Naive thymus-derived CD8-positive, alpha-beta T cell (primary cell): ENCODE results near the gene SKAP2. TPM values are rescaled to one million over a fixed set of nuclear protein-coding genes. Genes with fewer than 3 reads are reported as not detected.

Source experiments
- ATAC-seq, 2 donors: fragments of 150-1000 bp; cut with Tn5 transposase in 1 of 2; sonication (Bioruptor Pico), chemical (Tn5 transposase) in 1 of 2; 1 replicate in 1 of 2; 2 replicates in 1 of 2; pipeline ENCODE4 v1.10.0; 2021; ENCODE audit warnings: mild to moderate bottlenecking in 2 of 2, moderate library complexity in 2 of 2
- POLR2A ChIA-PET: fragments of 350-600 bp; sonication (Branson Sonifier 250); formaldehyde crosslinking; loops from one replicate; lab custom pipeline; 2021; ENCODE audit warnings: antibody characterized with exemption; lab: Charles Lee
- DNase-seq, 10 donors: peaks; one replicate each; pipeline versions ENCODE4 v3.0.0 to v3.0.0-alpha.2; 2020 to 2022
- H3K27ac Mint-ChIP-seq, 10 donors: one replicate each; pipeline ENCODE4 v1.8.0; 2020 to 2022; ENCODE audit warnings: mild to moderate bottlenecking in 10 of 10, mixed read lengths in 10 of 10, moderate library complexity in 4 of 10, inconsistent platforms in 1 of 10
- H3K27me3 Mint-ChIP-seq, 5 donors: one replicate each; pipeline ENCODE4 v1.8.0; 2021 to 2022; ENCODE audit warnings: mixed read lengths in 5 of 5
- H3K36me3 Mint-ChIP-seq, 3 donors: one replicate each; pipeline ENCODE4 v1.8.0; 2020 to 2022; ENCODE audit warnings: mixed read lengths in 3 of 3, mild to moderate bottlenecking in 2 of 3, inconsistent platforms in 1 of 3
- H3K4me1 Mint-ChIP-seq, 4 donors: one replicate each; pipeline ENCODE4 v1.8.0; 2021 to 2022; ENCODE audit warnings: mixed read lengths in 4 of 4
- H3K4me3 Mint-ChIP-seq, 10 donors: one replicate each; pipeline ENCODE4 v1.8.0; 2020 to 2022; ENCODE audit warnings: mild to moderate bottlenecking in 10 of 10, mixed read lengths in 10 of 10, moderate library complexity in 6 of 10, inconsistent platforms in 1 of 10
- H3K9me3 Mint-ChIP-seq, 9 donors: one replicate each; pipeline ENCODE4 v1.8.0; 2020 to 2022; ENCODE audit warnings: mixed read lengths in 9 of 9, mild to moderate bottlenecking in 3 of 9, inconsistent platforms in 1 of 9, moderate library complexity in 1 of 9
- polyA plus RNA-seq, 3 donors: library from polyadenylated mRNA; unstranded; fragments of 300-500 nt; fragmentation: Illumina TruSeq; gene quantifications; one replicate each; pipeline ENCODE4 v1.2.3, GENCODE V29; 2021
- total RNA-seq, 8 experiments: library from RNA in 2 of 8; stranded (reverse) in 2 of 8; gene quantifications; one replicate each; pipeline ENCODE4 v1.2.3 and lab custom pipeline; 2021 to 2026

Gene SKAP2
- total and polyA plus RNA-seq, 5 experiments from 2014 or later, result 4.2 to 27.6 (median 7.5) TPM

GRCh38 chr7:26620352-26620751, 244.0 kb downstream of the SKAP2 start:
- POLR2A ChIA-PET, result no interaction called here
- ATAC-seq (no peak), DNase-seq (no peak)
- Mint-ChIP-seq H3K27me3 (peaks cover 0 to 2% (median 0%) of the 10 kb centered on the region in 5 donors), H3K9me3 (no peaks in the 10 kb centered on the region), H3K36me3 (no peaks in the 10 kb centered on the region), H3K4me1 (peaks cover 0 to 1% (median 0%) of the 10 kb centered on the region in 4 donors), H3K4me3 (no peak overlapping the region), H3K27ac (no peak overlapping the region)

- peaks cover 0 to 2% (median 2%) of the 10 kb centered on the region in 5 donors for H3K27me3 Mint-ChIP-seq
- H3K4me3 Mint-ChIP-seq, result no peak overlapping the region
- no peak overlapping the region for H3K27ac Mint-ChIP-seq
- no peak for ATAC-seq
- POLR2A ChIA-PET, result no interaction called here
- DNase-seq, result no peak
- no peaks in the 10 kb centered on the region for H3K36me3 Mint-ChIP-seq
- no peaks in the 10 kb centered on the region for H3K9me3 Mint-ChIP-seq
- H3K4me1 Mint-ChIP-seq, result peaks cover 0 to 1% (median 0%) of the 10 kb centered on the region in 4 donors
These were observed 244.9 kb downstream of the SKAP2 start for GRCh38 chr7:26619348-26619984.

- no peak overlapping the region for H3K27ac Mint-ChIP-seq
- H3K4me3 Mint-ChIP-seq, result no peak overlapping the region
- no peaks in the 10 kb centered on the region for H3K9me3 Mint-ChIP-seq
- POLR2A ChIA-PET, result no interaction called here
- DNase-seq (no peak), ATAC-seq (no peak)
- H3K27me3 Mint-ChIP-seq, result peaks cover 0 to 2% (median 2%) of the 10 kb centered on the region in 5 donors
- H3K4me1 Mint-ChIP-seq, result peaks cover 0 to 1% (median 0%) of the 10 kb centered on the region in 4 donors
- H3K36me3 Mint-ChIP-seq, result no peaks in the 10 kb centered on the region
These were observed 245.5 kb downstream of the SKAP2 start for GRCh38 chr7:26618898-26619297.

GRCh38 chr7:26618449-26618848, 245.9 kb downstream of the SKAP2 start:
- no peak for DNase-seq
- ATAC-seq, result no peak
- Mint-ChIP-seq H3K9me3 (no peaks in the 10 kb centered on the region), H3K36me3 (no peaks in the 10 kb centered on the region), H3K27ac (no peak overlapping the region), H3K4me1 (peaks cover 0 to 1% (median 0%) of the 10 kb centered on the region in 4 donors), H3K4me3 (no peak overlapping the region), H3K27me3 (peaks cover 2 to 5% (median 2%) of the 10 kb centered on the region in 5 donors)
- POLR2A ChIA-PET, result no interaction called here

Other genes starting within 250 kb of the SKAP2 start
- under 1 TPM; 0.44 to 0.68 TPM for gene HOXA1, start 231.4 kb upstream of the SKAP2 start, total RNA-seq
- gene HOXA1, start 231.4 kb upstream of the SKAP2 start, polyA plus RNA-seq, result under 1 TPM in 2 of 3 donors, not detected in 1; 0.15 to 0.38 TPM
- gene HOXA2, start 238.1 kb upstream of the SKAP2 start, total RNA-seq, result not detected
- not detected for gene HOXA2, start 238.1 kb upstream of the SKAP2 start, polyA plus RNA-seq